ENCODE measurements around the gene BAD.
"Not testable (repeated sequence)": the region's sequence is repeated elsewhere in the genome, so short reads cannot be mapped to it uniquely, and the experiment has no call there.

Gene BAD

GRCh38 chr11:64256300-64256699, 28.2 kb downstream of the BAD start:
- DNase-seq (ENCODE audit: low read depth) = no peak

- no peak for DNase-seq (ENCODE audit: low read depth)
These were observed 29.0 kb downstream of the BAD start for GRCh38 chr11:64255135-64256128.

- DNase-seq (ENCODE audit: low read depth) = no peak
These were observed 30.1 kb downstream of the BAD start for GRCh38 chr11:64254326-64254725.

GRCh38 chr11:64253481-64253880, 31.0 kb downstream of the BAD start:
- no peak for DNase-seq (ENCODE audit: low read depth)

- DNase-seq (ENCODE audit: low read depth) = no peak
These were observed 31.4 kb downstream of the BAD start for GRCh38 chr11:64253043-64253442.

- DNase-seq (ENCODE audit: low read depth) = no peak
These were observed 32.2 kb downstream of the BAD start for GRCh38 chr11:64252003-64252872.

- DNase-seq (ENCODE audit: low read depth) = no peak
These were observed 32.8 kb downstream of the BAD start for GRCh38 chr11:64251753-64252002.

GRCh38 chr11:64251016-64251752, 33.3 kb downstream of the BAD start, which contains the start of gene PLCB3:
Gene PLCB3, plus strand, starts transcription at chr11:64251530. Its CDS starts 120 bp downstream, at chr11:64251650.
- no peak for DNase-seq (ENCODE audit: low read depth)

GRCh38 chr11:64250415-64251015, 34.0 kb downstream of the BAD start:
- DNase-seq (ENCODE audit: low read depth) = no peak

GRCh38 chr11:64249563-64250414, 34.7 kb downstream of the BAD start:
- DNase-seq (ENCODE audit: low read depth) = no peak

GRCh38 chr11:64249038-64249437, 35.4 kb downstream of the BAD start:
- no peak for DNase-seq (ENCODE audit: low read depth)

GRCh38 chr11:64248578-64248977, 35.9 kb downstream of the BAD start:
- no peak for DNase-seq (ENCODE audit: low read depth)

- no peak for DNase-seq (ENCODE audit: low read depth)
These were observed 36.5 kb downstream of the BAD start for GRCh38 chr11:64247729-64248531.

- no peak for DNase-seq (ENCODE audit: low read depth)
These were observed 37.4 kb downstream of the BAD start, which contains the start of gene PPP1R14B for GRCh38 chr11:64246871-64247728. Gene PPP1R14B, minus strand, starts transcription at chr11:64246943. Its CDS starts 270 bp downstream, at chr11:64246673.

- not testable (repeated sequence) for DNase-seq (ENCODE audit: low read depth)
These were observed 37.9 kb downstream of the BAD start for GRCh38 chr11:64246621-64246870.

- peak; percentile 70 for DNase-seq (ENCODE audit: low read depth)
These were observed 38.5 kb downstream of the BAD start for GRCh38 chr11:64245797-64246620.

GRCh38 chr11:64245401-64245796, 39.1 kb downstream of the BAD start:
- no peak for DNase-seq (ENCODE audit: low read depth)

GRCh38 chr11:64244966-64245365, 39.5 kb downstream of the BAD start:
- DNase-seq (ENCODE audit: low read depth) = no peak
